ENCODE measurements around the gene C7orf25. TPM values are rescaled to one million over a fixed set of nuclear protein-coding genes. Genes with fewer than 3 reads are reported as not detected.
A peak's percentile ranks its signal among the peaks of the same experiment; 100 is the strongest.

C7orf25 gene
- total RNA-seq, 1 donor: 5.2 TPM

DNA sequence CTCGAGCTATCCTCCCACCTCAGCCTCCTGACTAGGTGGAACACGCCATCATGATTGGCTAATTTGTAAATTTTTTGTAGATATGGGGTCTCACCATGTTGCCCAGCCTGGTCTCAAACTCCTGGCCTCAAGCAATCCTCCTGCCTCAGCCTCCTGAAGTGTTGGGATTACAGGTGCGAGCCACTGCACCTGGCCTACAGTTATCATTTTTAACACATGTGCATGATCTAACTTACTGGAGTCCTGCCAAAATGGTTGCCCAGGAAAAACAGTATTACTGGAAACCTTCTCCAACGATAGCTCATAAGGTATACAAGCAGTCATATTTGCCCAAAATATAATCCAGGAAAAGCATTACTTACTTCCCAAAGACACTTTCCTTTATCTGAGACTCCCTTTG lies 40.5 kb upstream of the C7orf25 start:
- no peak for DNase-seq (ENCODE audit: low read depth)
- no peak for TF ChIP-seq CTCF (IDR thresholded peaks at IDR 0.05; ENCODE audit: insufficient read depth, low read depth, low read length)
- H3K4me3 ChIP-seq (ENCODE audit: low read depth, low read length): no peak overlapping the region

- H3K4me3 ChIP-seq (ENCODE audit: low read depth, low read length): no peak overlapping the region
- TF ChIP-seq CTCF (IDR thresholded peaks at IDR 0.05; ENCODE audit: insufficient read depth, low read depth, low read length): no peak
- DNase-seq (ENCODE audit: low read depth): no peak
These were observed 38.5 kb upstream of the C7orf25 start for GRCh38 chr7:42950417-42950816.

- no peak overlapping the region for H3K4me3 ChIP-seq (ENCODE audit: low read depth, low read length)
- TF ChIP-seq CTCF (IDR thresholded peaks at IDR 0.05; ENCODE audit: insufficient read depth, low read depth, low read length): no peak
- DNase-seq (ENCODE audit: low read depth): no peak
These were observed 35.7 kb upstream of the C7orf25 start for GRCh38 chr7:42947521-42947920.

DNA sequence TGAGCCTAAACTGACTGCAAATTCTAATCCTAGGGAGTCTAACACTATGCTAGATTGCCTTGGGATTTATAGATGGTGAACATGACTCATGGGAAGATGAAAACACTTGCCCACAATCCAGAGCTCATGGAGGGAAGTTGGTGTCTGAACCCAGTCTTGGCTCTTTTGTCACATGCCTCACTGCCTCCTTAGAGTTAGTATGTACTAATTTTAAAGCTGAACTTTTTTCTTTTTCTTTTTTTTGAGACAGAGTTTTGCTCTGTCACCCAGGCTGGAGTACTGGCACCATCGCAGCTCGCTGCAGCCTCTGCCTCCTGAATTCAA lies 34.7 kb upstream of the C7orf25 start:
- no peak for DNase-seq (ENCODE audit: low read depth)
- no peak for TF ChIP-seq CTCF (IDR thresholded peaks at IDR 0.05; ENCODE audit: insufficient read depth, low read depth, low read length)
- H3K4me3 ChIP-seq (ENCODE audit: low read depth, low read length): no peak overlapping the region

DNA sequence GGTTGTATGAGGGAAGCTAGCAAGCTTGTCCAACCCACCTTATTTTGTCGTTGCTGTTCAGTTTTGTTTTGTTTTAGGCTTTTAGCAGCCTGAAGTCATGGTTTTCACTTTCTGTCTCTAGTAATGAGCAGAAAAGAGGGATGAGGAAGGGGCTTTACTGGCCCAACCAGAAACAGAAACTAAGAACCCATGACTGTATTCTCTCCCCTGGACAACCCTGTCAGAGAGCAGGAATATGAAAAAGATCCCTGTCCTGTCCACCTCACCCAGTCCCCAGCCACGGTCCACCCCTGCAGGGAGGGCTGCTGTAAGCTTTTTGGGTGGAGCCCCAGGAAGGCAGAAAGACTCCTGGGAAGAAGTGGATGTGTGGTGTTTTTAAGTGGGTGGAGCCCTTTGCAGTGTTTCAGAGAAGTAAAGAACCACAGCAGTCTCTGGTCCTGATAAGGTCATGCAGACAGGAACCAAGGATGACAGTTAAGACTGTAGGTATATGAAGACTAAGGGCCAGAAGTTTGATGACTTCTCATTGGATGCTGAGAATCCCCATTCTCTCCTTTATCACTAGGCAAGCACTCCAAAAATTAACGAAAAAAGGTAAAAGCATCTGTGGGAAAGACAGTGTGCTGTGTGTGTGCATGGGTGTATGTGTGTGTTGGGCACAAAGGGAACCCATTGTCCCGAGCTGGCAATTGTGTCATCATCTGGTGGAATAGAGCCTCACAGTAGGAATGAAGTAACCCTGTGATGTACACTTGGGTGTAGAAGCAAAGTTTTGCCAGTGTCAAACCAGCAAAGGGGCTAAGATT lies 34.2 kb upstream of the C7orf25 start:
- peak overlapping the region; percentile 33 for H3K4me3 ChIP-seq (ENCODE audit: low read depth, low read length)
- peak; percentile 15 for DNase-seq (ENCODE audit: low read depth)
- no peak for TF ChIP-seq CTCF (IDR thresholded peaks at IDR 0.05; ENCODE audit: insufficient read depth, low read depth, low read length)

DNA sequence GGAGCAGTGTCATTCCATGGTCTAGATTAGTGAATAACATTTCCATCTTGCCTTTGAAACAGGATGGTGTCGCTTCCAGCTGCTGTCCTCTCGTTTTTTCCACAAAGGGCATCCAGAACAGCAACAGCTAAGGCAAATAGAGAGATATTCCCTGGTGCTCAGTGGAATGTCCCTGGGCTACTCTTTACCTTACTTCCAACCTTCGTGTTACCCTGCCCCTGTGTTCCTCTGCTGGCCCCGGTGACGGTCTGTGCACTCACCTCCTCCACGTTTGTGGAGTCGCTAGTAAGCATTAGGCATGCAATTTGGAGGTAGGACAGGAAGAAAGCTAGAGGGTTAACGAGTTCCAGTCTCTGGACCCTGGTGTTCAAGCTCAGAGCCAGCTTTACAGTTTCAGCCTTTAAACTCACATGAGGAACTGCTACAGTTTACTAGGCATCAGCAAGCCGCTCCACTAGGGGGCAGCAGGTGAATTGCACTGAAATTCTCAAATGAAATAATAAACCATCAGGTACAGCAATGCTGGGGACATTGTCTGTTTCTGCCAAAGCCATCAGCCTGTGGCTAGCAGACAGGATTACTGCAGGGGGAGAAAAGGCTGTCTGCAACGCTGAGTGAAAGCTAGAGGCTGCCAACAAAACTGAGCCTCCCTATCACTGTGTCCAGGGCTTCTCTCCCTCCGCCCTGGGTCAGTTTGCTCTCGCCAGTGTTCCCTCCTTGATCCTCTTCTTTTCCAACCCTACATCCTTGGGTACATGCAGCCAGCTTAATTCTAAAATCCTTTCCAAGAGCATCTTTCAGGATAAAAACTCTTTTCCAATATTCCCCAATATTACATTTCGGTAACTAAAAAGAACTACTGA lies 29.3 kb upstream of the C7orf25 start:
- DNase-seq (ENCODE audit: low read depth): peak; percentile 77
- no peak overlapping the region for H3K4me3 ChIP-seq (ENCODE audit: low read depth, low read length)
- peak; percentile 90 for TF ChIP-seq CTCF (IDR thresholded peaks at IDR 0.05; ENCODE audit: insufficient read depth, low read depth, low read length)

Data from fibroblast of villous mesenchyme (primary cell).